D341Med (cell line): ENCODE results near the gene ADRA2C.
"Not testable (repeated sequence)": the region's sequence is repeated elsewhere in the genome, so short reads cannot be mapped to it uniquely, and the experiment has no call there.

ENCODE experiments used
- DNase-seq: peaks from one replicate; pipeline ENCODE4 v3.0.0; 2012; ENCODE audit warnings: low spot score

Gene ADRA2C

DNA sequence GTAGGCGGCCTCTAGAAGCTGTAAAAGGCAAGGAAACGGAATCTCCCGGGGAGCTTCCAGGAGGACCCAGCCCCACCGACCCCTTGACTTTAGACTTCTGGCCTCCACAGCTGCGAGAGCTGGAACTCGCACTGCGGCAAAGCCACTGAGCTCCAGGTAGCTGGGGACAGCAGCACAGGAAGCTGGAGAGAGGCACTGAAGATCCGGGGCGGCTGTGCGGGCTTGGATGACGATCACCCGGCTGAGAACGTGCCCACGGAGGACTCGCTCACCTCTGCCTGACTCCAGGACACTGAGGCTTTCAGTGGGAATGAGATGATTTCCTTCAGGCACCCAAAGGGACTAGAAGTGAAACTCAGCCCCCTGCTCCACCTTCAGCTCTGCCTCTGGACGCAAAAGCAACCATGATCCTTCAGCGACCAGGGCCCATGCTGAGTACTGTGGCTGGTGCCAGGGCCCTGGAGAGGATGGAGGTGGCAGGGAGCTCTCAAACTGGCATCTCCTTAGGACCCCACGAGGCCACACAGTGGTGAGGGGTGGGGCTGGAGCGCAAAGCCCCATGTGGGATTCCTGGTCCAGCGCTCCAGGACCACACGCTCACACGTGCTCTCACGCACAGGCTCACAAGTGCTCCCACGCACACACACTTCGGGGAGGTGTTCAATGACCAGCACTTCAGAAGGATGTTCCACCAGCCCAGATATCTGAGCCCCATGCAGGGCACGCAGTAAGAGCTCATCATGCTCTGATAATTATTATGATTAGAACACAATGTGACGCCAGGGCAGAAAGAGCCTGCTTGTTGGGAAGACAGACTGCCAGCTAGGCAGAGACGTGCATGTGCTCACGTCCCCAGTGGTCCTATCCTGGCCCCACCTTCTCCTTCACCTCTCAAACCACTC, 47.2 kb downstream of the ADRA2C start:
- no peak for DNase-seq

DNA sequence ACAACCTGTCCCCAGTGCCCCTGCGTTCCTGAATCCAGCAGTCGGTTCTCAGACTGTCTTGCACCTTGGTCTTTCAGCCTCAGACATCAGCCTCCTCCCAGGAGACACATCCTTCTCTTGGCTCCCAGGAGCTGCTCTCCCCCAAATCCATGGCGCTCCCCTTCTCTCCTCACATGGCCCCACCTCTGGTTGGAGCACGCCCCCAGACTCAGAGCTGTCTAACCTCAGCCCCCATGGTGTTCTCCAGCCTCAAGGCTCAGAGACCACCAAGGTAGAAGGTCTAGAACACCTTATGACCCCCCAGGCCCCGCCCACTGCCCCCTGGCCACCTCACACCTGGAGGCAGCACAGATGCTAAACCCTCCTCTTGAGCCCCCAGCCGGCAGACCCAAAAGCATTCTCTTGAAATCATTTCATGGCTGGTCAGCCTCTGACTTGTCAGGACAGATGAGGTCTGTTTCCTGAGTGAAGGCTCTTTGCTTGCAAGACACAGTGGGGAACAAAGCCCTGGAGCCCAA, 47.9 kb downstream of the ADRA2C start:
- no peak for DNase-seq

DNA sequence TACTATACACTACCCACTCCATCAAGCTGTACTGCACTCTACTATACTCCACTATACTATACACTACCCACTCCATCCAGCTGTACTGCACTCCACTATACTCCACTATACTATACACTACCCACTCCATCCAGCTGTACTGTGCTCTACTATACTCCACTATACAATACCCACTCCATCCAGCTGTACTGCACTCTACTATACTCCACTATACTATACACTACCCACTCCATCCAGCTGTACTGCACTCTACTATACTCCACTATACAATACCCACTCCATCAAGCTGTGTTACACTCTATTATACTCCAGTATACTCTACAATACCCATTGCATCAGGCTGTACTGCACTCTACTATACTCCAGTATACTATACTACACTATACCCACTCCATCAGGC, 48.7 kb downstream of the ADRA2C start:
- not testable (repeated sequence) for DNase-seq

DNA sequence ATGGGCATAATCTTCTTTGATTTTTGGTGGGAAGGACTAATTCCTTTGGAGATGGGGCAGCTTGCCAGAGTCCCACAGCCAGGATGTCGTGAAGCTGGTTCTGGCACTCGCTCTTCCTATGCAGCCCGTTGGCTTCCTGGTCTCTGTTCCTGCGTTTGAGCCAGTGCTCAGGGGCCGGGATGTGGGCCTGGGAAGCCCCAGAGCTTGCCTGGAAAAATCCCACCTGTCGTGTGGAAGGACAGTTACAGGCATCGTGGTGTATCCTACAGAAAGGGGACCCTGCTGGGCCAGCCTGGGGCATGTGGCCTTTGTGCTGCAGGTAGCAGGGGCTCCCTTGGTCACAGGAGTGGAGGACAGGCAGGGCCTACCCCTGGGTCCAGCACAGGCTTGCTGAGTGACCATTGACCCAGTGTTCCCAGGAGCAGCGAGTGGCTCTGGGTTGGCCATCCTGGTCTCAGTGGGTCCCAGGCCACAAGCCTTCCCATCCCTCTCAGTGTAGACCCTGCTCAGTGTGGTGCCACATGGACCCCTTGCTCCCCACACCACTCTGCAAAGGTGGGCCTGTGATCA, 50.2 kb downstream of the ADRA2C start:
- no peak for DNase-seq

DNA sequence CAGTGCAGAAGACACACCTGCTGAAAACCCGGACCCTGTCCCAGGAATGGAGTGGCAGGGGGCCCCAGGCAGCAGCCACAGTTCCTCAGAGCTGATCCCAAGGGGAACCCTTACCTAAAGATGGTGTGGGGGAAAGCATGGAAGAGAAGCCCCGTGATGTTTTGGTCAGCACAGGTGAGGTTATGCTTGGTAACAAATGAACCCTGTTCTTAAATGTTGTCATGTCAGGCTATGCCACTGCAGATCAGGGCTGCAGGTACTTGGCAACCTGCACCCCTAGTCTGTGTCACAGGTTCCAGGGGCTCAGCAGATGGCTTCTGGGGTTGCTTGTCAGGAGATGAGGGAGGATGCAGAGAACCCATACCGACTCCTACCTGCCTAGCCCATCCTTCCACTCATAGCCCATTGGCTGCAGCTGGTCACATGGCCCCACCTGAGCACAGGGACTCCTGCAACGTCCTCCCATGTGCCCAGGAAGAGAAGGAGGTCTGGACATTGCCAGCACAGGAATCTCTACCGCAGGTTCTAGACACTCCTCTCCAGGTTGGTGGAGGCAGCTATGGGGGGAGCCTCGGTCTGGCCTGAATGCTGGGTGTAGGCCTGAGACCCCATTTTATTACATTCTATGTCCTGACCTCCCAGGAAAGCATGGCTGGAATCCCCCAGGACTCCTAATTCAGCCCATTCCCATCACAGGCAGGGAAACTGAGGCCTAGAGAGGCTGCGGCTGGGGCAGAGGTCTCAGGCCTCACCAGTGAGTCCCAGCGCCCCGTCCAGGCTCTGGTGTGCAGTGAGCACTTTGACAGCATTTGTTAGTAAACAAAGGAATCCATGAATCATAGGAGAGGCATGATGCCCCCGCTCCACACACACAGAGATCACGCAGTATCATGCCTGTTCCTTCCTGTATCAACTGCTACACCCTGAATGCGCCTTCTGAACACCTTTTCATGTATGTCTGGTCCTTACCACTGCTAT, 51.1 kb downstream of the ADRA2C start:
- no peak for DNase-seq
